ENCODE measurements around the gene KSR2.
"Not testable (repeated sequence)": the region's sequence is repeated elsewhere in the genome, so short reads cannot be mapped to it uniquely, and the experiment has no call there.

The KSR2 gene

GRCh38 chr12:117679776-117680175, 289.0 kb downstream of the KSR2 start:
- DNase-seq: no peak

GRCh38 chr12:117674763-117675162, 294.0 kb downstream of the KSR2 start:
- DNase-seq: no peak

DNA sequence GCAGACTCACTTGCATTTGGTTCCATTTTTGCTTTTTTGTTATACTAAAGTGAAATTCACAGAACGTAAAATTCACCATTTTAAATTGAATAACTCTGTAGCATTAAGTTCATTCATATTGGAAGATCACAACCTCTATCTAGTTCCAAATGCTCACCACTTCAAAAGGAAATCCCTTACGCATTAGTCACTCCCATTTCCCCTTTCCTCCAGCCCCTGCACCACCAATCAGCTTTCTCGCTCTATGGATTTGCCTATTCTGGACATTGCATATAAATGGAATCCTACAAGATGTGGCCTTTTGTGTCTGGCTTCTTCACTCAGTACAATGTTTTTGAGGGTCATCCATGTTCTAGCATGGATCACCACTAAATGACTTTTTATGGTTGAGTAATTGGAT, 294.5 kb downstream of the KSR2 start:
- DNase-seq: no peak

GRCh38 chr12:117671734-117672133, 297.1 kb downstream of the KSR2 start:
- no peak for DNase-seq

GRCh38 chr12:117664169-117664568, 304.6 kb downstream of the KSR2 start:
- no peak for DNase-seq

GRCh38 chr12:117662620-117663395, 306.0 kb downstream of the KSR2 start:
- DNase-seq: no peak

GRCh38 chr12:117662220-117662619, 306.6 kb downstream of the KSR2 start:
- no peak for DNase-seq

DNA sequence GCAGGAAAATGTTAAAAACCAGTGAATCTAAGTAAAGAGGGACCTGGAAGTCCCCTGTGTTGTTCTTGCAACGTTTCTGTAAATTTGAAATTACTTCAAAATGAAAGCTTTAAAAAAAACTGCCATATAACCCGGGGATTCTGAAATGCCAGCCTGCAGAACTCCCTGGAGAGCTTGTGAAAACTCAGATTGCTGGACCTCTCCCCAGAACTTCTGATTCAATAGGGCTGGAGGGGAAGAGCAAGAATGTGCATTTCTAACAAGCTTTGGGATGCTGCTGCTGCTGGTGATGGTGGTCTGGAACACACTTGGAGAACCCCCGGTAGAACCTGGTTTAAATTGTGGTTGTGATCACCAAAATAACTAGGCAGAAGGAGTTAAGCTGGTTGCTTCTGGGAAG, 307.3 kb downstream of the KSR2 start:
- DNase-seq: no peak

DNA sequence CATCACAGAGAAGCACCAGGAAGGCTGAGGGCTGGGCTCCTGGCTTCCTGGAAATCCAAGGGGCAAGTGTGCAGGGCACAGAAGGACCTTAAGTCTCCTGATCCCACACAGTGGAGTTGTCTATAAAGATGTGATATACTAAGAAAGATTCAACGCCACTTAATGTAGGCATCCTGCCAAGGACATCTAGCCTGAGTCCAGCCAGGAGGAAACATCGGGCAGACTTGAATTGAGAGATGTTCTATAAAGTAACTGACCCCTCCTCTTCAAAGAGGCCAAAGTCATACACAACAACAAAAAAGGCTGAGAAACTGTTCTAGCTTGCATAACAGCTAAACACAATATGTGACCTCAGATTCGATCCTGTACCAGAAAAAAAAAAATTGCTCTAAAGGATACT, 307.9 kb downstream of the KSR2 start:
- no peak for DNase-seq

- no peak for DNase-seq
These were observed 310.6 kb downstream of the KSR2 start for GRCh38 chr12:117658226-117658625.

DNA sequence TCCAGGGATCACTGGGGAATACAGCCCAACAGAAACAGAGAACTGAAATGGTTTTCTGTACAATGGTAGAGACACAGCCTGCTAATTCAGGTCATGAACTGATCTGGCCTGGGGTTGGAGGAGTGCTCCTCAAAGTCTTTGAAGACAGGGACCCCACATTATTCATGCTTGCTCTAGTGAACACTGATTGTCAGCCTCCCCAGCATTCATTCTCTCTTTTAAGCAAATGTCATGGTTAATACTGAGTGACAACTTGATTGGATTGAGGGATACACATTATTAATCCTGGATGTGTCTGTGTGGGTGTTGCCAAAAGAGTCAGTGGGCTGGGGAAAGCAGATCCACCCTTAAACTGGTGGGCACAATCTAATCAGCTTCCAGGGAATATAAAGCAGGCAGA, 319.0 kb downstream of the KSR2 start:
- DNase-seq: no peak

DNA sequence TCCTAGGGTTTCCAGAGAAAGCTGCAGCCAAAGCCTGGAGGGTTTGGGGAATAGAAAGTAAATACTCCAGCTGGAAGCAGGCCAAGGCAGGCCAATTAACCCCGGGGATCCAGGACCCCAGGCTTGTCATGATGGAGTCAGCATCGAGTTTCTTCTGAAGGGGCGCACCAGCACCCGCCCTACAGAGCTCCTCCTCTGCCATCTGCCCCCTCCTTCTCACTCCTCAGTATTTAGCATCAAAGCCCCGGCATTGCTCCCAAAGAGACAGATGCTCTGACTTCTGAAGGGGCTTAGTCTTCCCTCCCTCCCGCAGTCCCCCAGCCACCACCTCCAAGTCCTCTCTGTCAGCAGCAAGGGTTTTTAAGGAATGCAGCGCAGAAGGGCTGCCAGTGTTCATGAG, 322.3 kb downstream of the KSR2 start:
- no peak for DNase-seq

- no peak for DNase-seq
These were observed 323.3 kb downstream of the KSR2 start for GRCh38 chr12:117645473-117645872.

- no peak for DNase-seq
These were observed 324.8 kb downstream of the KSR2 start for GRCh38 chr12:117643971-117644370.

- DNase-seq: no peak
These were observed 326.9 kb downstream of the KSR2 start for GRCh38 chr12:117641885-117642284.

GRCh38 chr12:117640511-117640910, 328.3 kb downstream of the KSR2 start:
- no peak for DNase-seq

GRCh38 chr12:117629454-117629853, 339.3 kb downstream of the KSR2 start:
- DNase-seq: no peak

DNA sequence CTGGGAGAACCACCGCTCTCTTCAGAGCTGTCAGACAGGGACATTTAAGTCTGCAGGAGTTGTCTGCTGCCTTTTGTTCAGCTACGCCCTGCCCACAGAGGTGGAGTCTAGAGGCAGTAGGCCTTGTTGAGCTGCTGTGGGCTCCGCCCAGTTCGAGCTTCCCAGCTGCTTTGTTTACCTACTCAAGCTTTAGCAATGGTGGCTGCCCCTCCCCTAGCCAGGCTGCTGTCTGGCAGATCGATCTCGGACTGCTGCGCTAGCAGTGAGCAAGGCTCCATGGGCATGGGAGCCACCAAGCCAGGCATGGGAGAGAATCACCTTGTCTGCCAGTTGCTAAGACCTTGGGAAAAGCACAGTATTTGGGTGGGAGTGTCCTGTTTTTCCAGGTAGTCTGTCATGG, 340.1 kb downstream of the KSR2 start:
- DNase-seq: not testable (repeated sequence)

GRCh38 chr12:117622741-117623140, 346.0 kb downstream of the KSR2 start:
- DNase-seq: no peak

DNA sequence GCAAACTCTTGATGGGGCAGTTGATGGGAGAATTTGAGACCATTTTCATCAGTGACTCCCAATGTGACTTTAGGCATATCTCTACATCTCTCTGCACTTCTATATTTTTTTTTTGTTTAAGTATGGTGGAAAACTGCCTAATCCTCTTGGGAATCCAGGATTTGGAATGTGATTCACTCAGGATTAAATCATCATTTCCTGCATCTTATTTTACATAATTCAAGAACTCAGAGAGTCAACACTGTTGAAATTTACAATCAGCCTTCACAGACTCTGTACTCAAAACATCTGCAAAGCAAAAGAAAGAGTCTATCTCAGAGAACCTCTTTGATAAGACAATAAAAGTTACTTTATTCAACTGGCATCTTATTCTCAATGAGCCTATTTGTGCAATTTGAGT, 346.7 kb downstream of the KSR2 start:
- no peak for DNase-seq

DNA sequence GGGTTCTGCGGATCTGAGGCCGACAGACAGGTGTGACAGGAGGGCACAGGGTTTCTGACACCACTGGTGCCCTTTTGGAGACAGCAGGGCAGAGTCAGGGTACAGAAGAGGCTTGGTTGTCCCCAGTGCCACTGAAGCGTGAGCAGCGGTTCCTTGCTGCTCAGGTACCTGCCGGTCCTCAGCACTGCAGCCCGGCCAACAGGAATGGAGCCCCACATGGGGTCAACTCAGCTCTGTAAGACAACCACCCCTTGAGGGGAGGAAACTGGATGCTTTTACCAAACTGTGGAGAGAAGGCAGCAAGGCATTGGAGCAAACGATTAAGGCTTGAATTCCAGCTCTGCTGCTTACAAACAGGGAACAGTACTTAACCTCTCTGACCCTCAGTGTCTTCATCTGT, 361.0 kb downstream of the KSR2 start:
- DNase-seq: no peak

- no peak for DNase-seq
These were observed 361.8 kb downstream of the KSR2 start for GRCh38 chr12:117606945-117607344.

GRCh38 chr12:117606024-117606423, 362.8 kb downstream of the KSR2 start:
- no peak for DNase-seq

GRCh38 chr12:117603316-117604113, 365.3 kb downstream of the KSR2 start:
- no peak for DNase-seq
